Fibroblast of pulmonary artery (primary cell): ENCODE data around the gene PDE9A.

Experiments used
- DNase-seq: peaks from one replicate; pipeline ENCODE4 v3.0.0-alpha.2; 2010; ENCODE audit warnings: low read depth
- H3K4me3 ChIP-seq: replicated peaks from 2 replicates; pipeline ENCODE4 v1.5.1; 2011; ENCODE audit warnings: low read depth, mild to moderate bottlenecking, control low read depth, low read length, moderate library complexity
- CTCF ChIP-seq: IDR thresholded peaks from 2 replicates; pipeline ENCODE4 v1.5.1; 2011; ENCODE audit warnings: mild to moderate bottlenecking, control low read depth, low read length, inconsistent platforms; ENCODE audit errors: missing control alignments

PDE9A gene

GRCh38 chr21:42703136-42703908 lies 49.9 kb downstream of the PDE9A start:
- no peak overlapping the region for H3K4me3 ChIP-seq
- TF ChIP-seq CTCF, result no peak
- no peak for DNase-seq

- DNase-seq, result no peak
- no peak overlapping the region for H3K4me3 ChIP-seq
- no peak for TF ChIP-seq CTCF
These were observed 50.5 kb downstream of the PDE9A start for GRCh38 chr21:42703965-42704364.

GRCh38 chr21:42704861-42705260 lies 51.4 kb downstream of the PDE9A start:
- no peak overlapping the region for H3K4me3 ChIP-seq
- no peak for TF ChIP-seq CTCF
- DNase-seq, result no peak

GRCh38 chr21:42705346-42705745 lies 51.9 kb downstream of the PDE9A start:
- no peak for TF ChIP-seq CTCF
- no peak overlapping the region for H3K4me3 ChIP-seq
- no peak for DNase-seq

GRCh38 chr21:42705746-42706374 lies 52.4 kb downstream of the PDE9A start:
- H3K4me3 ChIP-seq, result no peak overlapping the region
- no peak for TF ChIP-seq CTCF

GRCh38 chr21:42706765-42707164 lies 53.3 kb downstream of the PDE9A start:
- no peak for TF ChIP-seq CTCF
- H3K4me3 ChIP-seq, result no peak overlapping the region
- DNase-seq, result no peak

More at GRCh38 chr21:42705746-42706374, 52.4 kb downstream of the PDE9A start:
- no peak for DNase-seq
